A673 (cell line): ENCODE data around the gene IMMP2L.

Experiments used
- EZH2 ChIP-seq: fragments of 200-600 bp; sonication (generic); IDR thresholded peaks from 2 replicates; pipeline ENCODE4 v1.6.1; 2017; ENCODE audit warnings: borderline replicate concordance, low read depth, mild to moderate bottlenecking, mixed read lengths, antibody characterized with exemption, low read length; ENCODE audit not compliant: poor library complexity, severe bottlenecking
- TF ChIP-seq, protein P1 (sequence below): fragments of 300-800, 200-600 bp; sonication (generic); conservative IDR thresholded peaks from 2 replicates; pipeline ENCODE4 v1.5.1; 2017; ENCODE audit warnings: low read depth, mild to moderate bottlenecking, antibody characterized with exemption, low read length, moderate library complexity, mixed read lengths

- TF ChIP-seq, protein P1, sequence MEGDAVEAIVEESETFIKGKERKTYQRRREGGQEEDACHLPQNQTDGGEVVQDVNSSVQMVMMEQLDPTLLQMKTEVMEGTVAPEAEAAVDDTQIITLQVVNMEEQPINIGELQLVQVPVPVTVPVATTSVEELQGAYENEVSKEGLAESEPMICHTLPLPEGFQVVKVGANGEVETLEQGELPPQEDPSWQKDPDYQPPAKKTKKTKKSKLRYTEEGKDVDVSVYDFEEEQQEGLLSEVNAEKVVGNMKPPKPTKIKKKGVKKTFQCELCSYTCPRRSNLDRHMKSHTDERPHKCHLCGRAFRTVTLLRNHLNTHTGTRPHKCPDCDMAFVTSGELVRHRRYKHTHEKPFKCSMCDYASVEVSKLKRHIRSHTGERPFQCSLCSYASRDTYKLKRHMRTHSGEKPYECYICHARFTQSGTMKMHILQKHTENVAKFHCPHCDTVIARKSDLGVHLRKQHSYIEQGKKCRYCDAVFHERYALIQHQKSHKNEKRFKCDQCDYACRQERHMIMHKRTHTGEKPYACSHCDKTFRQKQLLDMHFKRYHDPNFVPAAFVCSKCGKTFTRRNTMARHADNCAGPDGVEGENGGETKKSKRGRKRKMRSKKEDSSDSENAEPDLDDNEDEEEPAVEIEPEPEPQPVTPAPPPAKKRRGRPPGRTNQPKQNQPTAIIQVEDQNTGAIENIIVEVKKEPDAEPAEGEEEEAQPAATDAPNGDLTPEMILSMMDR = no peak
- no peak for TF ChIP-seq EZH2
Observed at GRCh38 chr7:111067251-111067650, 495.0 kb downstream of the IMMP2L start.
